Ovary (tissue), 9 donors: ENCODE data around the gene XYLT2. TPM values are rescaled to one million over a fixed set of nuclear protein-coding genes. Genes with fewer than 3 reads are reported as not detected.
"Not testable (repeated sequence)": the region's sequence is repeated elsewhere in the genome, so short reads cannot be mapped to it uniquely, and the experiment has no call there.

Experiments used
- DNase-seq, 5 donors: peaks; one replicate each; pipeline ENCODE4 v3.0.0-alpha.2; 2019 to 2020
- H3K27ac ChIP-seq, 2 donors: fragments of 200-600 bp; one replicate each; pipeline versions ENCODE4 v1.5.1 to v1.8.0; 2019 to 2022
- H3K27me3 ChIP-seq: fragments of 200-600 bp; one replicate; pipeline ENCODE4 v1.8.0; 2022
- H3K36me3 ChIP-seq: fragments of 200-600 bp; sonication (generic); one replicate; pipeline ENCODE4 v1.5.1; 2019
- H3K4me1 ChIP-seq: one replicate; pipeline ENCODE4 v1.8.1; 2013; ENCODE audit warnings: mild to moderate bottlenecking, moderate library complexity; ENCODE audit not compliant: insufficient read depth
- H3K4me3 ChIP-seq: fragments of 200-600 bp; sonication (generic); one replicate; pipeline ENCODE4 v1.5.1; 2017
- H3K9me3 ChIP-seq, 2 donors: fragments of 200-600 bp in 1 of 2; sonication (generic) in 1 of 2; one replicate each; pipeline versions ENCODE4 v1.5.1 to v1.8.1; 2013 to 2019; ENCODE audit warnings: mild to moderate bottlenecking in 1 of 2, moderate library complexity in 1 of 2
- EP300 ChIP-seq: sonication (generic); formaldehyde crosslinking; IDR thresholded peaks from one replicate; pipeline ENCODE4 v1.6.1; 2017; ENCODE audit warnings: antibody characterized with exemption
- POLR2A ChIP-seq: fragments of 450-650 bp; IDR thresholded peaks from one replicate; pipeline ENCODE4 v1.6.1; 2017; ENCODE audit warnings: antibody characterized with exemption, mild to moderate bottlenecking, moderate library complexity
- WGBS, 3 donors: extraction: QIAGEN DNeasy Blood & Tissue Kit in 1 of 3; methylation state at CpG; one replicate each; pipeline versions ENCODE4 v1.1.5 to v1.1.7; 2013 to 2017; 5-methylcytosine and 5-hydroxymethylcytosine counted together
- intact Hi-C, 4 donors: fragments of 100-400 bp; cut with DNase I; formaldehyde crosslinking; loops; one replicate each; pipeline versions ENCODE4 v1.11.0 to v1.15.1; 2022 to 2023
- polyA plus RNA-seq, 2 donors: library from polyadenylated mRNA; stranded (reverse); fragments of 200-250 nt in 1 of 2; fragments of 350-450 nt in 1 of 2; fragmentation: Illumina TruSeq in 1 of 2; extraction: RNeasy Lipid Tissue Mini Kit (QIAGEN cat#74804) in 1 of 2; gene quantifications; one replicate each; pipeline ENCODE4 v1.2.3, GENCODE V29; 2013 to 2014
- total RNA-seq, 7 donors: library from RNA; depleted of rRNA in 2 of 7; stranded (reverse); fragments of >200 nt in 2 of 7; fragmentation: NEBNext Ultra II Directional in 3 of 7; extraction: Animal tissue kit (Norgen Biotek cat#: 25700) in 3 of 7; gene quantifications; one replicate each; pipeline versions ENCODE4 v1.1.0 to v1.2.4, GENCODE V29; 2016 to 2023
- TF ChIP-seq, protein P1 (sequence below), 3 donors: fragments of 450-650 bp in 2 of 3; fragments of 200-600 bp in 1 of 3; IDR thresholded peaks; one replicate each; pipeline versions ENCODE4 v1.5.1 to v1.8.0; 2016 to 2022; ENCODE audit warnings: antibody characterized with exemption in 3 of 3, mild to moderate bottlenecking in 1 of 3
- donor health status: DM: no; HTN: no; CAD: no; lungs with moderate emphysema.
- donor health status: DM: no; HTN: no; CAD: no.
- donor health status: Bipolar disorder and iron deficiency.
- donor health status: DM: yes; HTN: yes; CAD: no.
- donor health status: DM: no; HTN: no; CAD: no.
- donor health status: DM: yes; HTN: yes; CAD: no.

The XYLT2 gene
- total and polyA plus RNA-seq, 9 donors, result 5.2 to 34.1 (median 27.4) TPM

GRCh38 chr17:50311483-50311882 is 34.4 kb upstream of the XYLT2 start:
- Histone ChIP-seq H3K27me3 (no peaks in the 10 kb centered on the region), H3K36me3 (no peaks in the 10 kb centered on the region), H3K9me3 (no peaks in the 10 kb centered on the region), H3K4me3 (no peak overlapping the region), H3K4me1 (peaks cover 9% of the 10 kb centered on the region), H3K27ac (no peak overlapping the region)
- DNase-seq, result peak in 1 of 5 donors; percentile 11
- 75 to 96% (median 95%) methylated on average over 4 of the region's 4 CpGs for WGBS, 3 donors
- intact Hi-C loops, result no loop called here
- no peak for TF ChIP-seq POLR2A
- TF ChIP-seq, protein P1, sequence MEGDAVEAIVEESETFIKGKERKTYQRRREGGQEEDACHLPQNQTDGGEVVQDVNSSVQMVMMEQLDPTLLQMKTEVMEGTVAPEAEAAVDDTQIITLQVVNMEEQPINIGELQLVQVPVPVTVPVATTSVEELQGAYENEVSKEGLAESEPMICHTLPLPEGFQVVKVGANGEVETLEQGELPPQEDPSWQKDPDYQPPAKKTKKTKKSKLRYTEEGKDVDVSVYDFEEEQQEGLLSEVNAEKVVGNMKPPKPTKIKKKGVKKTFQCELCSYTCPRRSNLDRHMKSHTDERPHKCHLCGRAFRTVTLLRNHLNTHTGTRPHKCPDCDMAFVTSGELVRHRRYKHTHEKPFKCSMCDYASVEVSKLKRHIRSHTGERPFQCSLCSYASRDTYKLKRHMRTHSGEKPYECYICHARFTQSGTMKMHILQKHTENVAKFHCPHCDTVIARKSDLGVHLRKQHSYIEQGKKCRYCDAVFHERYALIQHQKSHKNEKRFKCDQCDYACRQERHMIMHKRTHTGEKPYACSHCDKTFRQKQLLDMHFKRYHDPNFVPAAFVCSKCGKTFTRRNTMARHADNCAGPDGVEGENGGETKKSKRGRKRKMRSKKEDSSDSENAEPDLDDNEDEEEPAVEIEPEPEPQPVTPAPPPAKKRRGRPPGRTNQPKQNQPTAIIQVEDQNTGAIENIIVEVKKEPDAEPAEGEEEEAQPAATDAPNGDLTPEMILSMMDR (IDR thresholded peaks at IDR 0.05), result no peak
- no peak for TF ChIP-seq EP300

- no peaks in the 10 kb centered on the region for H3K9me3 ChIP-seq
- no peak overlapping the region for H3K27ac ChIP-seq
- TF ChIP-seq POLR2A (no peak), EP300 (no peak)
- TF ChIP-seq, protein P1 (IDR thresholded peaks at IDR 0.05), result no peak
- peaks cover 9% of the 10 kb centered on the region for H3K4me1 ChIP-seq
- intact Hi-C loops, result no loop called here
- no peak overlapping the region for H3K4me3 ChIP-seq
- DNase-seq, result peak in 1 of 5 donors; percentile 23
- H3K36me3 ChIP-seq, result no peaks in the 10 kb centered on the region
- 63 to 72% (median 64%) methylated on average over 5 of the region's 5 CpGs for WGBS, 3 donors
- no peaks in the 10 kb centered on the region for H3K27me3 ChIP-seq
These were observed 33.6 kb upstream of the XYLT2 start for GRCh38 chr17:50312308-50312707.

DNA sequence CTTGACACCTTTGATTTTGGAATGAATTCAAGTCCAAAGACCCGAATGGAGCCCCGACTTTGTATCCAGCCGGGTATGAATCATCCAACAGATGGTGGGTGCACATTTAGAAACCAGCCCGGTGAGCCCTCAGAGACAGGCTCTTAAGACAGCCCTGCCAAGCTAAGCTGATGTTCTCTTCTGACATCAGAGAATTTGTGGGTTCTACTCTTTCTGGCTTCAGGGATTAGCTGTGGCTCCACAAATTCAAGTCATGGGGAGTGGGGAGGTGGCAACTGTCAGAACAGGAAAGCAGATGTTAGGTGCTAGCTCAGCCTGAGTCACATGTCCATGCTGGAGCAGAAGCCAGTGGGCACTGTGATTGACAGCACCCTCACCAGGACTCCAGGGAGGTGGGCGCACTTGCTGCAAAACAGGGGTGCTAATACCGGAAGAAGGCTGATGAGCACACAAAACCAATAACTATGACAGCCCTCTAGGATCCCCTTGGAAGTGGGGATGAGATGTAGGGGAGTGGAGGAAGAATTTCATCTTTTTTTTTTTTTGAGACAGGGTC is 31.4 kb upstream of the XYLT2 start:
- peaks cover 9% of the 10 kb centered on the region for H3K4me1 ChIP-seq
- H3K36me3 ChIP-seq, result no peaks in the 10 kb centered on the region
- intact Hi-C loops, result no loop called here
- H3K27ac ChIP-seq, result no peak overlapping the region
- no peaks in the 10 kb centered on the region for H3K9me3 ChIP-seq
- no peaks in the 10 kb centered on the region for H3K27me3 ChIP-seq
- TF ChIP-seq EP300 (no peak), POLR2A (no peak)
- TF ChIP-seq, protein P1 (IDR thresholded peaks at IDR 0.05), result no peak
- no peak overlapping the region for H3K4me3 ChIP-seq
- WGBS, 3 donors, result 81 to 92% (median 82%) methylated on average over 6 of the region's 6 CpGs
- peak in 1 of 5 donors; percentile 3 for DNase-seq

DNA sequence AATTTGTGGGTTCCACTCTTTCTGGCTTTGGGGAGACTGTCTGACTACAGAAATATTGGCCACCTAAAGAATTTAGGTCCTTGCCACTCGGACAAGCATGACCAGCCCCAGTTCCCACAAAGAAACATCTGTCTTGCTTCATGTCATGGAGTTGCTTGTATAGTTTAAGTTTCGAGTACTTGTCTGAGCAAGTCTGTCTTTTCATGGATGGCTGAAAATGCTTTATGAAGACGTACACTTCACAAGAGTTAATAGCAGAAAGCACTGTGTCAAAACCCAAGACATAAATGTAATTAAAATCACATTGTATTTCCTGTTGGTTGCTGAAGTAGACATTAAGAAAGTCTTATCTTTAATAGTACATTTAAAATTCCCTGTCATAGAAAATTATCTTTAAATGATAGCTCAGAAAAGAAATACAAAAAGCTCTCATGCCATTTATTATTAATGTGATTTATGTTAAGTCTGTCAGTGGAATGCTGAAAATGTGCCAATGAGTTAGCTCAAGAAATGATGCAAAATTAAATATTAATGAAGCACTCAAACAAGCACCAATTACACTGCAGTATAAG is 29.8 kb upstream of the XYLT2 start:
- H3K36me3 ChIP-seq, result no peaks in the 10 kb centered on the region
- H3K4me1 ChIP-seq, result peaks cover 2% of the 10 kb centered on the region
- no peak for DNase-seq
- no peak overlapping the region for H3K27ac ChIP-seq
- H3K4me3 ChIP-seq, result no peak overlapping the region
- 72 to 76% (median 76%) methylated on average over 3 of the region's 3 CpGs for WGBS, 3 donors
- H3K27me3 ChIP-seq, result no peaks in the 10 kb centered on the region
- intact Hi-C loops, result no loop called here
- no peak for TF ChIP-seq POLR2A
- TF ChIP-seq EP300, result no peak
- TF ChIP-seq, protein P1 (IDR thresholded peaks at IDR 0.05), result no peak
- no peaks in the 10 kb centered on the region for H3K9me3 ChIP-seq

GRCh38 chr17:50316660-50317059 is 29.3 kb upstream of the XYLT2 start:
- H3K27ac ChIP-seq, H3K4me1 ChIP-seq, H3K4me3 ChIP-seq, intact Hi-C loops, DNase-seq, H3K27me3 ChIP-seq, H3K36me3 ChIP-seq, H3K9me3 ChIP-seq: not testable (repeated sequence)
- 93 to 95% (median 94%) methylated on average over 2 of the region's 2 CpGs for WGBS, 3 donors
